Fibroblast of lung (primary cell): ENCODE results near the gene EPHB2. TPM values are rescaled to one million over a fixed set of nuclear protein-coding genes. Genes with fewer than 3 reads are reported as not detected.

Experiments
- DNase-seq, 2 donors: peaks; one replicate each; pipeline versions ENCODE4 v3.0.0 to v3.0.0-alpha.2; 2010; ENCODE audit warnings: low read depth in 2 of 2
- H2AFZ ChIP-seq: 2 replicates; pipeline ENCODE4 v1.5.1; 2012; ENCODE audit warnings: low read length, control low read depth, inconsistent platforms
- H3K27ac ChIP-seq: 2 replicates; pipeline ENCODE4 v1.5.1; 2011; ENCODE audit warnings: low read length, control low read depth; ENCODE audit not compliant: insufficient read depth
- H3K27me3 ChIP-seq: 2 replicates; pipeline ENCODE4 v1.5.1; 2011; ENCODE audit warnings: mild to moderate bottlenecking, low read length; ENCODE audit not compliant: control insufficient read depth, insufficient read depth
- H3K36me3 ChIP-seq: 2 replicates; pipeline ENCODE4 v1.5.1; 2011; ENCODE audit warnings: low read length; ENCODE audit not compliant: control insufficient read depth, insufficient read depth
- H3K4me1 ChIP-seq: 2 replicates; pipeline ENCODE4 v1.5.1; 2011; ENCODE audit warnings: low read length; ENCODE audit not compliant: control insufficient read depth, insufficient read depth; ENCODE audit errors: extremely low read depth
- H3K4me2 ChIP-seq: 2 replicates; pipeline ENCODE4 v1.5.1; 2011; ENCODE audit warnings: low read length, control low read depth; ENCODE audit not compliant: insufficient read depth; ENCODE audit errors: extremely low read depth
- H3K4me3 ChIP-seq, 4 experiments: fragments of 200-600 bp in 1 of 4; sonication (generic) in 1 of 4; replicated peaks in 1 of 4; 2 replicates each; pipeline ENCODE4 v1.5.1; 2011 to 2016; ENCODE audit warnings: low read length in 4 of 4, low read depth in 3 of 4, mild to moderate bottlenecking in 3 of 4, control low read depth in 2 of 4, inconsistent platforms in 1 of 4, mixed read lengths in 1 of 4; ENCODE audit not compliant: insufficient read depth in 1 of 4; ENCODE audit errors: control extremely low read depth in 1 of 4
- H3K79me2 ChIP-seq: 2 replicates; pipeline ENCODE4 v1.5.1; 2012; ENCODE audit warnings: mild to moderate bottlenecking, low read length, inconsistent platforms; ENCODE audit not compliant: control insufficient read depth, insufficient read depth
- H3K9ac ChIP-seq: 2 replicates; pipeline ENCODE4 v1.5.1; 2011; ENCODE audit warnings: mild to moderate bottlenecking, low read length, control low read depth; ENCODE audit not compliant: insufficient read depth
- H3K9me3 ChIP-seq: 2 replicates; pipeline ENCODE4 v1.5.1; 2012; ENCODE audit warnings: low read depth, low read length; ENCODE audit not compliant: control insufficient read depth, insufficient read depth
- H4K20me1 ChIP-seq: 2 replicates; pipeline ENCODE4 v1.5.1; 2011; ENCODE audit warnings: low read length; ENCODE audit not compliant: control insufficient read depth, insufficient read depth; ENCODE audit errors: extremely low read depth
- EZH2 ChIP-seq: IDR thresholded peaks from 2 replicates; pipeline ENCODE4 v1.5.1; 2012; ENCODE audit warnings: low read length, control low read depth, mild to moderate bottlenecking; ENCODE audit errors: missing control alignments
- polyA plus RNA-seq, 2 donors: library from polyadenylated mRNA; depleted of rRNA in 1 of 2; stranded (reverse) in 1 of 2; unstranded in 1 of 2; fragments of >200 nt; gene quantifications; 2 replicates each; pipeline ENCODE4 v1.2.1, GENCODE V29; 2011 to 2012; ENCODE audit warnings: missing spikeins in 1 of 2
- total RNA-seq: library from RNA; depleted of rRNA; stranded (reverse); fragments of >200 nt; gene quantifications from 2 replicates; pipeline ENCODE4 v1.2.1, GENCODE V29; 2014
- TF ChIP-seq, protein P1 (sequence below), 2 donors: IDR thresholded peaks in 1 of 2; conservative IDR thresholded peaks in 1 of 2; 1 replicate in 1 of 2; 2 replicates in 1 of 2; pipeline ENCODE4 v1.5.1; 2011 to 2012; ENCODE audit warnings: low read length in 2 of 2, control low read depth in 1 of 2, inconsistent platforms in 1 of 2, low read depth in 1 of 2, mild to moderate bottlenecking in 1 of 2

Gene EPHB2
- total and polyA plus RNA-seq, 2 donors (not counting 1 experiment from before 2014, with no cell fraction given): 4.1 to 11.2 TPM

DNA sequence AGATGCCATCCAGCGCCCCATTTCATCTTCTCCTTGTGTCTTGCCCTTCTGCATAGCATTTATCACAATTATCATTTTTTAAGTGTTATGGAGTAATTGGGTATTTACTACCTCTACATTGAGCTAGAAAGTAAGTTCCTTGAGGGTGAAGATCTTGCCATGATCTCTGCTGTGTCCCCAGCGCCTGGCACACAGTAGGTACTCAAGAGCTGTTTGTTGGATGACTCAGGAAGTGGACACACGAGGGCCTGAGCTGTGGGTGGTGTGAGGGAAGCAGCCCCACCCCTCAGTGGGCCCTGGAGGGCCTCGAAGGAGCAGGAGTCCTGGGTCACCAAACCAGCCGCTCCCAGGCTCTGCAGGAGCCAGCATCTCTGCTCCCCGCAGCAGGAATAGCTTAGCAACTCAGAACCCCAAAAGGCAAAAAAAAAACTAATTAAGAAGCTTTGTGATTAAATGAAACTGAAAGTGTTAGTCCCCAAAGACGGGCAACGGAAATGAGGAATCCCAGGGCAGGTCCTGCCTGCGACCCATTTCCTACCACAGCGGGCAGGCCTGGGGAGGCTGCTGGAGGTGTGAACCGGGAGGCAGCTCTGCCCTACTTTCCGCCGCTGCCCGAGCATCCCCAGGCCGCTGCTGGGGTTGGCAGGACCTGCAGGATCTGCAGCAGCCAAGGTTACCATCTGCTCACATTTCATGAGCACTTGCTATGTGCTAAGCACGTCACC, 174.3 kb downstream of the EPHB2 start:
- TF ChIP-seq, protein P1, sequence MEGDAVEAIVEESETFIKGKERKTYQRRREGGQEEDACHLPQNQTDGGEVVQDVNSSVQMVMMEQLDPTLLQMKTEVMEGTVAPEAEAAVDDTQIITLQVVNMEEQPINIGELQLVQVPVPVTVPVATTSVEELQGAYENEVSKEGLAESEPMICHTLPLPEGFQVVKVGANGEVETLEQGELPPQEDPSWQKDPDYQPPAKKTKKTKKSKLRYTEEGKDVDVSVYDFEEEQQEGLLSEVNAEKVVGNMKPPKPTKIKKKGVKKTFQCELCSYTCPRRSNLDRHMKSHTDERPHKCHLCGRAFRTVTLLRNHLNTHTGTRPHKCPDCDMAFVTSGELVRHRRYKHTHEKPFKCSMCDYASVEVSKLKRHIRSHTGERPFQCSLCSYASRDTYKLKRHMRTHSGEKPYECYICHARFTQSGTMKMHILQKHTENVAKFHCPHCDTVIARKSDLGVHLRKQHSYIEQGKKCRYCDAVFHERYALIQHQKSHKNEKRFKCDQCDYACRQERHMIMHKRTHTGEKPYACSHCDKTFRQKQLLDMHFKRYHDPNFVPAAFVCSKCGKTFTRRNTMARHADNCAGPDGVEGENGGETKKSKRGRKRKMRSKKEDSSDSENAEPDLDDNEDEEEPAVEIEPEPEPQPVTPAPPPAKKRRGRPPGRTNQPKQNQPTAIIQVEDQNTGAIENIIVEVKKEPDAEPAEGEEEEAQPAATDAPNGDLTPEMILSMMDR (conservative IDR thresholded peaks at IDR 0.05 in 1 of 2, IDR thresholded peaks at IDR 0.05 in 1 of 2; ENCODE audit: low read depth in 1 of 2, low read length in 2 of 2): no peak
- TF ChIP-seq EZH2: no peak
- H3K36me3 ChIP-seq: no peaks in the 10 kb centered on the region
- H3K4me3 ChIP-seq: no peak overlapping the region
- no peaks in the 10 kb centered on the region for H3K79me2 ChIP-seq
- no peak overlapping the region for H2AFZ ChIP-seq
- H3K9ac ChIP-seq: no peak overlapping the region
- no peak overlapping the region for H3K27ac ChIP-seq
- no peaks in the 10 kb centered on the region for H3K27me3 ChIP-seq
- no peak overlapping the region for H3K4me2 ChIP-seq
- no peak for DNase-seq
- peaks cover 2% of the 10 kb centered on the region for H3K4me1 ChIP-seq
- no peaks in the 10 kb centered on the region for H4K20me1 ChIP-seq
- no peaks in the 10 kb centered on the region for H3K9me3 ChIP-seq

- Histone ChIP-seq H3K4me2 (no peak overlapping the region), H2AFZ (no peak overlapping the region), H3K27me3 (no peaks in the 10 kb centered on the region), H3K36me3 (no peaks in the 10 kb centered on the region), H3K4me3 (no peak overlapping the region), H3K4me1 (peaks cover 2% of the 10 kb centered on the region), H3K79me2 (no peaks in the 10 kb centered on the region), H3K9ac (no peak overlapping the region), H3K27ac (no peak overlapping the region), H3K9me3 (no peaks in the 10 kb centered on the region), H4K20me1 (no peaks in the 10 kb centered on the region)
- no peak for TF ChIP-seq EZH2
- TF ChIP-seq, protein P1 (conservative IDR thresholded peaks at IDR 0.05 in 1 of 2, IDR thresholded peaks at IDR 0.05 in 1 of 2; ENCODE audit: low read depth in 1 of 2, low read length in 2 of 2): no peak
- peak in 1 of 2 donors; percentile 74 for DNase-seq
Measured at GRCh38 chr1:22886211-22886610, 175.6 kb downstream of the EPHB2 start.

DNA sequence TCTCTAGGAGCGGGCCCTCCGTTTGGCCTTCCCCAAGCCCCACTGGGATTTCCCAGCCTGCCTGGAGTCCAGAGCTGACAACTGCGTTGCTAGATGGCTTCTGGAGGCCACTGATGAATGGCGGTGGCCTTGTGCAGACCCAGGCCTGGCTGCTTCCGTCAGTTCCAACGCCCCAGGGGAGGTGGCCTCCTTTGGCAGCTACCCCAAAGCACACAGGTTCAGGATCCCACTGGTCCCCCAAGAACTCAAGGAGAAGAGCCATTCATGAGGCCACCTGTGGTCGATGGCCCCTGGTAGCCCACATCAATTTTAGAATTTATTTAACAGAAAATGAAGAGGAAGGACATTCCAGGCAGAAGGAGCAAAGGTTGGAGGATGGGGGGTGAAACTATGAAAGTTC, 176.9 kb downstream of the EPHB2 start:
- H3K4me2 ChIP-seq: no peak overlapping the region
- TF ChIP-seq, protein P1 (conservative IDR thresholded peaks at IDR 0.05 in 1 of 2, IDR thresholded peaks at IDR 0.05 in 1 of 2; ENCODE audit: low read depth in 1 of 2, low read length in 2 of 2): no peak
- no peak for TF ChIP-seq EZH2
- H3K9ac ChIP-seq: no peak overlapping the region
- no peaks in the 10 kb centered on the region for H3K36me3 ChIP-seq
- H3K4me3 ChIP-seq: no peak overlapping the region
- DNase-seq: no peak
- no peaks in the 10 kb centered on the region for H3K9me3 ChIP-seq
- no peak overlapping the region for H3K27ac ChIP-seq
- no peak overlapping the region for H2AFZ ChIP-seq
- peaks cover 2% of the 10 kb centered on the region for H3K4me1 ChIP-seq
- H4K20me1 ChIP-seq: no peaks in the 10 kb centered on the region
- H3K79me2 ChIP-seq: no peaks in the 10 kb centered on the region
- H3K27me3 ChIP-seq: no peaks in the 10 kb centered on the region
